BJ (cell line): Measurements from ENCODE around the gene PIK3R1. TPM values are rescaled to one million over a fixed set of nuclear protein-coding genes. Genes with fewer than 3 reads are reported as not detected.
A peak's percentile ranks its signal among the peaks of the same experiment; 100 is the strongest.

Source experiments
- CTCF ChIA-PET: fragments of 350-600 bp; formaldehyde crosslinking; extraction: SDS; loops from one replicate; lab custom pipeline; 2021; ENCODE audit warnings: antibody characterized with exemption, inconsistent platforms; lab: Yijun Ruan, JAX
- POLR2A ChIA-PET: fragments of 300-600 bp; sonication (Branson Sonifier 250); formaldehyde crosslinking; extraction: SDS; loops from one replicate; lab custom pipeline; 2021; ENCODE audit warnings: antibody characterized with exemption; lab: Charles Lee
- DNase-seq: peaks from one replicate; pipeline ENCODE4 v3.0.0-alpha.2; 2011; ENCODE audit warnings: low read depth
- H3K27me3 ChIP-seq: 2 replicates; pipeline ENCODE4 v1.6.0; 2011; ENCODE audit warnings: low read length; ENCODE audit not compliant: control insufficient read depth, insufficient read depth
- H3K36me3 ChIP-seq: 2 replicates; pipeline ENCODE4 v1.5.1; 2011; ENCODE audit warnings: low read length; ENCODE audit not compliant: control insufficient read depth, insufficient read depth
- H3K4me3 ChIP-seq: 2 replicates; pipeline ENCODE4 v1.5.1; 2011; ENCODE audit warnings: low read depth, mild to moderate bottlenecking, control low read depth, low read length
- polyA plus RNA-seq: library from polyadenylated mRNA; depleted of rRNA; stranded (reverse); fragments of >200 nt; gene quantifications from 2 replicates; pipeline ENCODE4 v1.2.3, GENCODE V29; 2011
- TF ChIP-seq, protein P1 (sequence below): IDR thresholded peaks from 2 replicates; pipeline ENCODE4 v1.5.1; 2011; ENCODE audit warnings: low read depth, mild to moderate bottlenecking, control low read depth, inconsistent platforms, low read length, moderate library complexity; ENCODE audit not compliant: insufficient read depth

PIK3R1 gene
- polyA plus RNA-seq, 1 experiment = 11.8 TPM

DNA sequence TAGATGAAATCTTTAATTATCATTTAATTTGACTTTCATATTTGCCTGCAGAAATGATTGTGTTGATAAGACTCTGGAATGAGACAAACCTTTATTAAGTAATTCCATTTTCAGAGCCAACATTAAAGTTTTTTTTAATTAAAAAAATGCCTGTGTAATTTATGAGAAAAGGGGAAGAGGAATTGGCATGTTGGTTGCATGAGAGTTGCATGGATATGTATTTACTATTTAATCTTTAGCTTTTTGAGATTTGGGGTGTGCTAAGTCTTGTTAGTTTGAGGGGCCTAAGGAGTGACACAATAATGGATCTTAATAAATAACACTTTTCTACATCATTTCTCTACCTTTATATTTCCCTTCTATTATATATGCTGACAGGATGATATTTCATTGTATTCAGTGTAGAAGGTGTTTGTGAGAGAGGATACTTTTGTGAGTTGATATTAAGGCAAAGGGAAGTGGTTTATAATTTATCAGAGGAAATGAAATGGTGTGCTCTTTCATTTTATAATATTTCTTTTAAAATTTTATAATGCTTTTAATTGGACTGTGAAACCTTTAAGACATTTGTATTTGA lies 54.9 kb downstream of the PIK3R1 start:
- no peak for DNase-seq
- Histone ChIP-seq H3K36me3 (0 out of 2 replicates have a peak, but pooled peaks cover 2% of the 10 kb centered on the region), H3K4me3 (no peak overlapping the region), H3K27me3 (no peaks in the 10 kb centered on the region)
- ChIA-PET POLR2A (no interaction called here), CTCF (interaction anchor here (0.9 to 2.1 kb wide), 7 partner anchors 12 to 1964 kb away, joined by 3 to 7 read pairs (median 3); no protein-coding TSS in a partner anchor)
- TF ChIP-seq, protein P1, sequence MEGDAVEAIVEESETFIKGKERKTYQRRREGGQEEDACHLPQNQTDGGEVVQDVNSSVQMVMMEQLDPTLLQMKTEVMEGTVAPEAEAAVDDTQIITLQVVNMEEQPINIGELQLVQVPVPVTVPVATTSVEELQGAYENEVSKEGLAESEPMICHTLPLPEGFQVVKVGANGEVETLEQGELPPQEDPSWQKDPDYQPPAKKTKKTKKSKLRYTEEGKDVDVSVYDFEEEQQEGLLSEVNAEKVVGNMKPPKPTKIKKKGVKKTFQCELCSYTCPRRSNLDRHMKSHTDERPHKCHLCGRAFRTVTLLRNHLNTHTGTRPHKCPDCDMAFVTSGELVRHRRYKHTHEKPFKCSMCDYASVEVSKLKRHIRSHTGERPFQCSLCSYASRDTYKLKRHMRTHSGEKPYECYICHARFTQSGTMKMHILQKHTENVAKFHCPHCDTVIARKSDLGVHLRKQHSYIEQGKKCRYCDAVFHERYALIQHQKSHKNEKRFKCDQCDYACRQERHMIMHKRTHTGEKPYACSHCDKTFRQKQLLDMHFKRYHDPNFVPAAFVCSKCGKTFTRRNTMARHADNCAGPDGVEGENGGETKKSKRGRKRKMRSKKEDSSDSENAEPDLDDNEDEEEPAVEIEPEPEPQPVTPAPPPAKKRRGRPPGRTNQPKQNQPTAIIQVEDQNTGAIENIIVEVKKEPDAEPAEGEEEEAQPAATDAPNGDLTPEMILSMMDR = no peak

GRCh38 chr5:68271124-68271523 lies 55.6 kb downstream of the PIK3R1 start:
- ChIA-PET CTCF (interaction anchor here (0.9 to 2.9 kb wide), 13 partner anchors 12 to 1964 kb away, joined by 3 to 10 read pairs (median 4); no protein-coding TSS in a partner anchor), POLR2A (no interaction called here)
- Histone ChIP-seq H3K27me3 (no peaks in the 10 kb centered on the region), H3K4me3 (no peak overlapping the region), H3K36me3 (0 out of 2 replicates have a peak, but pooled peaks cover 2% of the 10 kb centered on the region)
- TF ChIP-seq, protein P1 = no peak
- no peak for DNase-seq

DNA sequence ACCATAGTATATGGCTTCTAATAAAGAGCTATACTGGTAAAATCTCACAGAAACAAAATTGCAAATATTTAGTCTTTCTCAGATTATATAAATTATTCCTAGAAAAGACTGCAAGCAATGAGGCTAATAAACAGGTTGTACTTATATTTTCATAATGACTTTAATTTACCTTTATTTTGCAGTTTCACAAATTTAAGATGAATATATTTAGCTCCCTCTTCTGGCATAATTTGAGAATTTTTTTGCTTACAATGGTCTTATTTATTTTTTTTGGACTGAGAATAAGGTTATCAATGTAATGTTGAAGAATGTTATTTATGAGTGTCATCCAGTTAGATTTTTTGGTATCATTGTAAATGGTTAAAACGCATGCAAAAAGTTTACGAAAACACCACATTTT lies 56.7 kb downstream of the PIK3R1 start:
- H3K27me3 ChIP-seq = no peaks in the 10 kb centered on the region
- peaks cover 5% of the 10 kb centered on the region; the same call in 1 of the 2 replicates for H3K36me3 ChIP-seq
- POLR2A ChIA-PET = no interaction called here
- no peak overlapping the region for H3K4me3 ChIP-seq
- TF ChIP-seq, protein P1 = 0 out of 2 replicates have a peak, but pooled peaks have one; percentile 20
- CTCF ChIA-PET = interaction anchor here (0.6 to 2.9 kb wide), 11 partner anchors 11 to 1108 kb away, joined by 3 to 10 read pairs (median 4); no protein-coding TSS in a partner anchor
- no peak for DNase-seq

- Histone ChIP-seq H3K36me3 (peaks cover 6% of the 10 kb centered on the region), H3K4me3 (no peak overlapping the region), H3K27me3 (no peaks in the 10 kb centered on the region)
- no peak for DNase-seq
- POLR2A ChIA-PET = interaction anchor here (0.7 kb wide), 1 partner anchor 64 kb away, joined by 3 read pairs; no protein-coding TSS in a partner anchor
- CTCF ChIA-PET = interaction anchor here (2.0 to 2.9 kb wide), 2 partner anchors 10 to 13 kb away, joined by 8 to 10 read pairs; no protein-coding TSS in a partner anchor
- TF ChIP-seq, protein P1 = no peak
Observed at GRCh38 chr5:68273717-68274409, 58.3 kb downstream of the PIK3R1 start.
